GM20431 (cell line): Measurements from ENCODE around the gene EDNRA.

Source experiments
- in situ Hi-C: fragments of 300-500 bp; cut with MseI, MboI; formaldehyde crosslinking; loops from one replicate; pipeline ENCODE4 v1.15.0; 2020; ENCODE audit warnings: low sequenced_read_pairs; ENCODE audit not compliant: unreplicated experiment

EDNRA gene

DNA sequence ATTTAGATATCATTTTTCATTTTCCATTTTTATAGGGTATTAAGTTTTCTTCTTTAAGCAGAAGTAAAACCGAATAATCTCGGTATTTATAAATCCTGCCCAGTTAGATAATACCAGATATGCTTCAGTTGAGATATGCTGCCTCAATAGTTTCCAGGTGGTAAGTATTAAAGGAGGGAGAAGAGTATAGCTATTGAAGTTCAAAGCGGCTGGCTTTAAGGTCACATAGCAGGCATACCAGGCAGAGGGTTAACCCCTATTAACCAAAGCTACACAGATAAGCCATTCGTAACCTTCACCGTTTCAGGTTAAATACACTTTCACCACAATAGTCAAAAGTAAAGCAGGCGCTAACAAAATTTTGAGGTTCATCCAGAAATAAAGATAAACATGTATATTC, 54.2 kb downstream of the EDNRA start:
- in situ Hi-C loops = no loop called here

- in situ Hi-C loops = no loop called here
Observed at GRCh38 chr4:147538711-147539110, 57.8 kb downstream of the EDNRA start.

DNA sequence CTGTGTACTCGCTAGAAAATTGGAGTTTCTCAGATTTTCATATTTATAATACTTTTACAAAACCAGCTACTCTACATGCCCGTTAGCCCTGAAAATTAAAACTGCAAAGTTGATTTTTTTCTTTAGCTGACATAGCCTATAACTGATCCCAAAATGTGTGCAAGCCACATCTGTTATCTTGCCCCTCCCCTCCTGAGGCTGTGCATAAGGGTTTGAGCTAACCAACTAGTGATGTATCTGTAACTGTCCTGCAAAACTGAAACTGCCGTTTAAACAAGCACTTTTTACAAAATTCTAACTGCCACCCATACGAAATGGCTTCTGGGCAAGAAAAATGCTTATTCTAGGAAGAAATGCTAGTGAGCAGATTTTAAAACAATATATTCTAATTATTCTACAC, 59.1 kb downstream of the EDNRA start:
- in situ Hi-C loops = no loop called here

- in situ Hi-C loops = no loop called here
Observed at GRCh38 chr4:147542229-147542990, 61.5 kb downstream of the EDNRA start.

DNA sequence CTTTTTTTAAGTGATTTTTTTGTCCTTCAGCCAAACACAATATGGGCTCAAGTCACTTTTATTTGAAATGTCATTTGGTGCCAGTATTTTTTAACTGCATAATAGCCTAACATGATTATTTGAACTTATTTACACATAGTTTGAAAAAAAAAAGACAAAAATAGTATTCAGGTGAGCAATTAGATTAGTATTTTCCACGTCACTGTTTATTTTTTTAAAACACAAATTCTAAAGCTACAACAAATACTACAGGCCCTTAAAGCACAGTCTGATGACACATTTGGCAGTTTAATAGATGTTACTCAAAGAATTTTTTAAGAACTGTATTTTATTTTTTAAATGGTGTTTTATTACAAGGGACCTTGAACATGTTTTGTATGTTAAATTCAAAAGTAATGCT, 62.1 kb downstream of the EDNRA start:
- in situ Hi-C loops = no loop called here

DNA sequence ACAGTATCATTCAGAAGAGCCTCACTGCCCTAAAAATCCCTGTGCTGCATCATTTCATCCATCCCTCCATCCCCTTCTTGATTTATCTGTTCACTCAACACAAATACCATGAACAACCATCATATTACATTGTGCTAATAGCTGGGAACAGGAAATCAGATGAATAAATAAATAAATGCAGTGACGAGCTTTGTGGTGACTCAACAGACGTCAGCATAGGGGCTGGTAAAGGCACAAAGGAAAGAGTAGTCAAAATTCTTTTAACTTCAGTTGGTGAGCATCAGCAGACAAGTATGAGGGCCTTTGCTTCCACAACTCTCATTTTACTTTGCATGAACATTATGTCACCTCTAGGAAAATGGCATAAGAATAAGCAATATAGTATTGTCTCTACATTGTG, 65.5 kb downstream of the EDNRA start:
- in situ Hi-C loops = no loop called here

DNA sequence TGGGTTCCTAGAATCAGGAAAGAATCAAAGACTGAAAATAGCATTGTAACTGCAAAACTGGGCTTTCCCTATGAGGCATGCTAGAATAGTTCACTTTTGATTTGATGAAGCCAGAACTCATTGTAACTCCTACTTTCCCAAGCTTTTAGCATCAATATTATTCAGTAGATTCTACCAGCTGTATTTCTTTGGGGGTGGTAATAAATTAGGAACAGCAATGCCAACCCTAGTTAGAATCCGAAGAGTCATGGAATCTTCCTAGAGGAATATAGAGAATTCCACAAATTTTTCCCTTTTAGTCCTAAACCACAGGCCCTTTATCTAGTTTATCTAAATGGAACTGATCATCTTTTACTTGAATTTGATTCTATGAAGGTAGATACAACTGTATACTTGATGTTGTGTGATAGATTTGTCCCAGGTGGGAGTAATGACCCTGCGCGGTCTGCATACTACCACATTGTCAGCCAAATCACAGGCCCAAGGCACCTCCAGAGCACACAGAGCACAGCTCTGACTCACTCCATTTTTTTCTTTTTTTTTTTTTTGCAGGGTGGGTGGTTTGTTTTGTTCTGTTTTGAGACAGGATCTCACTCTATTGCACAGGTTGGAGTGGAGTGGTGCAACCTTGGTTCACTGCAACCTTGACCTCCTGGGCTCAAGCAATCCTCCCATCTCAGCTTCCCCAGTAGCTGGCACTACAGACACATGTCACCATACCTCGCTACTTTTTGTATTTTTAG, 66.6 kb downstream of the EDNRA start:
- in situ Hi-C loops = no loop called here

DNA sequence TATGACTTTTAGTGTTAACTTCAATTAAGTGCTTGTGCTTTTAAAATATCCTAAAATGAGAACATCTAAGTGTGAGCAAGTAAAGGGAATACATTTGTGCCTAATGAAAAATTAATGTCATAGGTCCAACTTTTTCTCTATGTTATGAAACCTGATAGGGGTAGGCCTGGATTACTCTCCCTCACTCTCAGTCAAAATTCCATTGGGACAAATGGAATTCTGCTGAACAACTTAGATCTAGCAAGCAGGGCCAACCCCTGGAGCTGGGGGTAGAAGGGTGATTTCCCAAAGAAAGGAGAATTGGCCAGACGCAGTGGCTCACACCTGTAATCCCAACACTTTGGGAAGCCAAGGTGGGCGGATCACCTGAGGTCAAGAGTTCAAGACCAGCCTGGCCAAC, 67.4 kb downstream of the EDNRA start:
- in situ Hi-C loops = no loop called here

- in situ Hi-C loops = no loop called here
Observed at GRCh38 chr4:147550626-147551246, 69.8 kb downstream of the EDNRA start.

- in situ Hi-C loops = no loop called here
Observed at GRCh38 chr4:147560625-147561024, 79.7 kb downstream of the EDNRA start.

DNA sequence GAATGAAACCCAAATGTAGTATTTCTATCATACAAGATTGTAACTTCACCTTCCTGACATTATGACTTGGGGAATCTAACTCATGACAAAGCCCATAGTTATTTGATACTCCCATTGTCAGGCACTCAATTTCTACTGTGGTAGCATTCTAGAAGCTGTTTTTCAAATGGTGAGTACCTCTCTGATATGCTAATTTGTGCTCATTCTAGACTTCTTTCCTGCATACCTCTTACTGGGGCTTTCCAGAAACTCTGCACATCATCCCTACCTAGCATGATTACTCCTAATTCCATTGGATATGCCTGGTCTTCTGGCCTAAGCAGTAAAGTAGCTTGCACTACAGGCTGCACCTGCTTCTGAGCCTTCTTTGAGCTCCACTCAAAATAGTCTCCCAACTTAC, 85.9 kb downstream of the EDNRA start:
- in situ Hi-C loops = no loop called here

DNA sequence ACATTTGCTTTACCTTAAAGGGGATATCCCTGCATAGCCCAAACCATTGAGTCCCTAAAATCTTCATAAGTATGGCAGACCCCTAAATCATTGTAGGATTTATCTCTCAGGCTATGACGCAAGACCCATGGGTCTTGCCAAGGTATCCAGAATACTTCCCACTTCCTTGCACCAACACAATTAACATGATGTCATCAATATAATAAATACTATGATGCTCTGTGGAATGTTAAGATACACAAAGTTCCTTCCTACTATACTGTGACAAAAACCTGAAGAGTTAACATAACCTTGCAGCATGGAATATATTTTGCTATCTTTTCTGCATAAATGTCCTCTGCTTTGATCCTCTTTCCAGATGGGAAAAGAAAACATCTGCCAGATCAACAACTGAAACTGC, 86.4 kb downstream of the EDNRA start:
- in situ Hi-C loops = no loop called here

- in situ Hi-C loops = no loop called here
Observed at GRCh38 chr4:147570616-147571015, 89.7 kb downstream of the EDNRA start.

DNA sequence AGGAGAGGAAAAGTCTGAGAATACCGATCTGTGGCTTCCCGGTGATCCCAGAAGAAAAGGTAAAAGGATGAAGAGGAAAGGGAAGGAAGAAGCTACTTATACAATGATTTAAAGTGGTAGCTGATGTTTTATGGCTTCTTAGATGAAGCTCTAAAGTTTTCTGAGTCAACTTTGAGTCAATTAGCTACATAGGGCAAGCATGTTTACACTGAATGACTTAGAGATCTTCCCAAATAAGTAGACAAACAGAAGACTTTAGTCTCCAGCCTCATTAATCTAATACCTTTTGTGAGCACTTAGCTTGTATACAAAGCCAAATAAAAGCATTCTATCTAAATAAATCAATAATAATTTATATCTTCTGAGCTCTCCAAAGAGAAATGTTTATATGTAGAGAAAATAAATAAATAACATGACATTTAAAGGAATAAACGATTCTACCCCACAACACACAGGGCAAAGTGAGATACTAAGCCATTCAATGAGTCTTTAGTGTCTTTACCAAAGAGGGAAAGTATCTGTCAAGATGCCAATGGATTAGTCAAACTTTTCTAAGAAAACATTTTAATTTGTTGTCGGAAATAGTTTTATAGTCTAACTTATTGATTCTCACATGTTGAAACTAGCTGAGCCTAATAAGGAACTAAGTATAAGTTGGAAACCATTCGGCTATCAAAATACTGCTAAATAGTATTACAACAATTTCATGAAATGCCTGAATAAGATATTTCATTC, 90.3 kb downstream of the EDNRA start:
- in situ Hi-C loops = no loop called here

DNA sequence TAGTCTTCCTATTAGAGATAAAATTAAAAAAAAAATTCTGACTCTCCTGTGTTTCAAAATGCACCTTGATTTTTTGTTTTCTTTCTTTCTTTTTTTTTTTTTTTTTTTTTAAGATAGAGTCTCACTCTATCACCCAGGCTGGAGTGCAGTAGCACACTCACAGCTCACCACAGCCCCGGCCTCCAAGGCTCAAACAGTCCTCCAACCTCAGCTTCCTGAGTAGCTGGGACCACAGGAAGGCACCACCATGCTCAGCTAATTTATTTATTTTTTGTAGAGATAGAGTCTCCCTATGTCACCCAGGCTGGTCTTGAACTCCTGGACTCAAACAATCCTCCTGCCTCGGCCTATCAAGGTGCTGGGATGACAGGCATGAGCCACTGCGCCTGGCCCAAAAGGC, 95.2 kb downstream of the EDNRA start:
- in situ Hi-C loops = loop anchor here (25.0 kb wide), 1 partner anchor 414 kb away; no protein-coding TSS in a partner anchor

- in situ Hi-C loops = loop anchor here (25.0 kb wide), 1 partner anchor 416 kb away; no protein-coding TSS in a partner anchor
Observed at GRCh38 chr4:147578051-147578476, 97.2 kb downstream of the EDNRA start.

DNA sequence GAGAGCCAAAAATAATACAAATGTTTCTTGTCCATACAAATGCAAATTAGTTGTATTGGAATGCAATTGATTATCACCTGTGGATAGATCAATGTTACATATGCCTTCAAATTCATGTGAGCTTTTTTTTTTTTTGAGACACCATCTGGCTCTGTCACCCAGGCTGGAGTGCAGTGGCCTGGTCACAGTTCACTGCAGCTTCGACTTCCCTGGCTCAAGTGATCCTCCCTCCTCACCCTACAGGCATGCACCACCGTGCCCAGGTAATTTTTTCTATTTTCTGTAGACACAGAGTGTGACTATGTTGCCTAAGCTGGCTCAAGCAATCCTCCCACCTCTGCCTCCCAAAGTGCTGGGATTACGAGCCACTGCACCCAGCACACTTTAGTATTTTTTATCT, 97.7 kb downstream of the EDNRA start:
- in situ Hi-C loops = loop anchor here (25.0 kb wide), 1 partner anchor 416 kb away; no protein-coding TSS in a partner anchor

- in situ Hi-C loops = loop anchor here (25.0 kb wide), 1 partner anchor 418 kb away; no protein-coding TSS in a partner anchor
Observed at GRCh38 chr4:147580396-147580795, 99.5 kb downstream of the EDNRA start.

DNA sequence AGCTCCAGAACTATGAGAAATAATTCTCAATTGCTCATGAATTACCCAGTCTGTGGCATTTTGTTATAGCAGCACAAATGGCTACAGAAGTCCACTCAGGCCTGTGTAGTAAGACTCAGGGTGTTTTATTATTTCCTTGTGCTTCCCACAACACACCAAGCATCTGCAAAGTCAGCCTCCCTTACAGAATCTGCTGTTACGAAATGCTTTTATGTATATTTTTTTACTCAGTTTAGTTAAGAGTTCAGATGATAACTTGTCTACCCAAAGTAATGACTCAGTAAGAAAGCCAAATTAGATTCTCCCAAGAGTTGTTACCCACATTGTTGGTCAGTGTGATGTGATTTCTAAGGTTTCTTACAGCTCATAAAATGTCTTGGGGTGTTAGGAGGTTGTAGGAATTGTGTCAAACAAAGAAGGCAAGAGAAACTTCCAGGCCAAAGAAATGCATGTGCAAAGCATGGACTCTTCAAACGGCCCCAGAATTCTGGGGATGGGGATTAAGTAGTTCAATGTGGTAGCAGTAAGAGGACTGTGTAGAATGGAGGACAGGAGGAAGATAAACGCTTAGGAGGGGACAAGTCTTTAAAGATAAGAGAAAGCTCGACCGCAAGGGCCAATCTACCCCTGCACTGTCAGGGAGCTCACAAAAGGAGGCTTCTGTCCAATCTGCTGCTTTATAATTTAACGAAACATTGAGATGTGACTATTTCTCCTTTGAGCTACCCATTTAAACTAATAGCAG, 100.9 kb downstream of the EDNRA start:
- in situ Hi-C loops = loop anchor here (25.0 kb wide), 1 partner anchor 419 kb away; no protein-coding TSS in a partner anchor
